Measurements from ENCODE around the gene GOLGA6B.

- TF ChIP-seq PKNOX1 (IDR thresholded peaks at IDR 0.05) = no peak
- no peak for TF ChIP-seq FOXM1 (IDR thresholded peaks at IDR 0.05; ENCODE audit: borderline replicate concordance)
- TF ChIP-seq SUZ12 (IDR thresholded peaks at IDR 0.05) = no peak
- no peak for TF ChIP-seq L3MBTL2 (conservative IDR thresholded peaks at IDR 0.05)
- TF ChIP-seq SP1 (IDR thresholded peaks at IDR 0.05) = no peak
These were observed 44.6 kb upstream of the GOLGA6B start for GRCh38 chr15:72609862-72610261.
